GM21737 (cell line): ENCODE measurements around the gene FCHO1.

Source experiments
- ATAC-seq: cut with Tn5 transposase; IDR thresholded peaks from one replicate; pipeline ENCODE4 v1.9.1; 2021; ENCODE audit warnings: mild to moderate bottlenecking, moderate library complexity; ENCODE audit not compliant: unreplicated experiment

The FCHO1 gene, protein sequence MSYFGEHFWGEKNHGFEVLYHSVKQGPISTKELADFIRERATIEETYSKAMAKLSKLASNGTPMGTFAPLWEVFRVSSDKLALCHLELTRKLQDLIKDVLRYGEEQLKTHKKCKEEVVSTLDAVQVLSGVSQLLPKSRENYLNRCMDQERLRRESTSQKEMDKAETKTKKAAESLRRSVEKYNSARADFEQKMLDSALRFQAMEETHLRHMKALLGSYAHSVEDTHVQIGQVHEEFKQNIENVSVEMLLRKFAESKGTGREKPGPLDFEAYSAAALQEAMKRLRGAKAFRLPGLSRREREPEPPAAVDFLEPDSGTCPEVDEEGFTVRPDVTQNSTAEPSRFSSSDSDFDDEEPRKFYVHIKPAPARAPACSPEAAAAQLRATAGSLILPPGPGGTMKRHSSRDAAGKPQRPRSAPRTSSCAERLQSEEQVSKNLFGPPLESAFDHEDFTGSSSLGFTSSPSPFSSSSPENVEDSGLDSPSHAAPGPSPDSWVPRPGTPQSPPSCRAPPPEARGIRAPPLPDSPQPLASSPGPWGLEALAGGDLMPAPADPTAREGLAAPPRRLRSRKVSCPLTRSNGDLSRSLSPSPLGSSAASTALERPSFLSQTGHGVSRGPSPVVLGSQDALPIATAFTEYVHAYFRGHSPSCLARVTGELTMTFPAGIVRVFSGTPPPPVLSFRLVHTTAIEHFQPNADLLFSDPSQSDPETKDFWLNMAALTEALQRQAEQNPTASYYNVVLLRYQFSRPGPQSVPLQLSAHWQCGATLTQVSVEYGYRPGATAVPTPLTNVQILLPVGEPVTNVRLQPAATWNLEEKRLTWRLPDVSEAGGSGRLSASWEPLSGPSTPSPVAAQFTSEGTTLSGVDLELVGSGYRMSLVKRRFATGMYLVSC

DNA sequence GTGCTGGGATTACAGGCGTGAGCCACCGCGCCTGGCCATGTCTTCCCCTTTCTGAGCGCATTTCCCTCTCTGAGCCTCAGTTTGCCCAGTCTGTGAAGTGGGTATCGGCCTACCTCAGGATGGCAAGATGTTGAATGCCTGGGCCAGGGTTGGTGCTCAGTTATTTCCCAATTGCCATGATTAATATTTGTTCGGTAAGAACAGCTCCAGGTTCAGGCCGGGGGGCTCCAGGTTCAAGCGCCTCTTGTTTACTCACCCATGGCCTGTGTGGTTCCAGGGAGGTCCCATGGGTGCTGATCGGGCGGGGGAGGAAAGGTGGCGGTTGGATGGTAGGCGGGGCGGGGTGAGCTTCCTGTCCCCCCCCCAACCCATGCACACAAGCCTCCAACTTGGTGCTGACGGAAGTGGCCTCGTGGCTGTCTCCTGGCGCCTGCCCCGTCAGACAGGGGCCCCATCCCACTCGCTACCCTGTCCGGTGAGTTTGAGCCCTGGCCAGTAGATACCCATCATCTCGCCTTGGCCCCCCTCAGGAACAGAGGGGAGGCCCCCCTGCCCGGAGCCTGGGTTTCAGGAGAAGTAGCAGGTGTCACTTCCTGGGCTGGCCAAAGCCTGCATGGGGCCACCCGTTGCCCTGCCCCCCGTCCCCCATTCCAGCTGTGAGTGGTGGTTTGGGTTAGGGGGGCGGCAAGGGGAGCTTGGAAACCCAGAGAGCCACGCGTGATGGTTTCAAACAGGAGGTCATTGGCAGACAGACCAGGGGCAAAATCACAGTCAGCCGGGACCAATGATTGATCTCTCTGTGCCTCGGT lies at the start of gene FCHO1:
FCHO1 (plus strand) TSS at position 375 of the 809 bp plus-strand sequence. CDS start 3,688 bp downstream, outside the sequence.
- peak; percentile 30 for ATAC-seq

DNA sequence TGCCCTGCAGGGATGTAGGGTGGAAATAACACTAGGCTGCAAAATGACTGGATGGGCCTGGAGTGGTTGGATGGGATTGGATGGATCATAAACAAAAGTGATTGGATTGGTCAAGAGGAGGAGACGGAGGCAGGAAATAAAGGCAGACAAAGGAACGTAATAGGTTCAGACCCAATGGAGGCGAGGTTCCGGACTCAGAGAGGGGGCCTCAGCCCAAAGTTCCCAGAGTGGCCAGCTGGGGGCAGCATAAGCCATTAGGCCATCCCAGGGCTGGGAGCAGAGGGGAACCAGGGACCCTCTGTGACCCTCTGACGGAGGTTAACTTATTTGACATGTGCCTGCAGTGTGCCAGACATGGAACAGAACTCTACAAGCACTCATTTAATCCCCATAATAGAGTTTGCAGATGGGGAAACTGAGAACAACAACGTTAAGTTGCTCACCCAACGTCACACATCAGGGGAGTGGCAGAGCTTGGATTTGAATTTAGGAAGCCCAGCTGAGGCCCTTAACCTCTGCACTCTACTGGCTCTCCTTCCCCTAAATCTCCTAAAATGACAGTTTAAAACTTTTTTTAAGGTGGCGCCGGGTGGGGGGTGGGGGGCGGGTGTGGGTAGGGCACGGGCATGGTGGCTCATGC lies 47.3 kb upstream of the FCHO1 start:
- ATAC-seq, result no peak

DNA sequence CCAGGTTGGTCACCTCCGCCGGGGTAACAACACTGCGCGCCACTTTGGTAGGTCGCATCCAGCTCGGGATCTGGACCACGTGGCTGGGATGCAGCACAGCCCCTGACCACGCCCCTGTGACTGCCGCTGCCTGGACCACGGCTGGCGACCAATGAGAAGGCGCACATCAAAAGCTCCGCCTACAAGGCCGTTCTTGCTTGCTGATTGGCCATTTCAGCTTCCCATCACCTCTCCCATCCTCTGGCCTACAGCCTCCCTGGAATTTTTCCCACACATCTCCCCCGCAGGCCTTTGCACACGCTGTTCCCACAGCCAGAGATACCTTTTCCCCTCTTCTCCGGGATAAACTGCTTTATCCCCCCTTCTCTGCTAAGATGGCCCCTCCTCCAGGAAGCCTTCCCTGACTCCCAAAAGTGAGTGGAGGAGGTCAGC lies 44.5 kb upstream of the FCHO1 start:
- no peak for ATAC-seq

DNA sequence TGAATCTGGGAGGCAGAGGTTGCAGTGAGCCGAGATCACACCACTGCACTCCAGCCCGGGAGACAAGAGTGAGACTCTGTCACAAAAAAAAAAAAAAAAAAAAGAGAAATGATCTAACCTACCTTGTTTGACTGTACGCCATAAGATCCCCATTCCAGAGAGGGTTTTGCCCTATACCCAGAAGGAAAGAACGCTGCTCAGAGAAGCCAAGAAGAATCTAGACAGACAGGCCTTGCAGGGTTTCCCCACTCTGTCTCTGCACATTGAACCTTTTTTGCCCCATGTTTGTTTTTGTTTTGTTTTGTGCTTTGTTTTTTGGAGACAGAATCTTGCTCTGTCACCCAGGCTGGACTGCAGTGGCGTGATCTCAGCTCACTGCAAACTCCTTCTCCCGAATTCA lies 39.4 kb upstream of the FCHO1 start:
- no peak for ATAC-seq

DNA sequence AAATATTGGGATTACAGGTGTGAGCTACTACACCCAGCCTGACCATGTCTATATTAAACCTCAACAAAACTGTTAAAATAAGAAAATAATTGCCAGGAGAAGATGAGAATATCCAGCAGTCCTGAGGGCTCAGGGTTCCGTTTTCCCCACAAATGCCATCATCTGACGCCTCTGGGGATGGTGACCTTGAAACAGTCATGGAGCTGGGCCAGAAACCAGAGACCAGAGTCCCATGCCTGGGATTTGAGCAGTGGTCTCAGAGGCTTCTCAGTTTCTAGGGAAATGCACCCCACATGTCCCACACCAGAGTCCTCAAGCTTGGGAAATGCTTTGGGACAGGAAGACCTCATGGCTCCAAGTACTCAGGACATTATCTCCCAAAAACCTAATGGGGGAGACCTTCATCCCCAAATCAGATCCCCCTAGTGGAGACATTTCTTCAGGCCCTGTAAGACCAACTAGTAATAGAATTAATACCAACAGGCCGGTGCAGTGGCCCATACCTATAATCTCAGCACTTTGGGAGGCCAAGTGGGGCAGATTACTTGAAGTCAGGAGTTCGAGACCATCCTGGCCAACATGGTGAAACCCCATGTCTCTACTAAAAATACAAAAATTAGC lies 34.9 kb upstream of the FCHO1 start:
- no peak for ATAC-seq

DNA sequence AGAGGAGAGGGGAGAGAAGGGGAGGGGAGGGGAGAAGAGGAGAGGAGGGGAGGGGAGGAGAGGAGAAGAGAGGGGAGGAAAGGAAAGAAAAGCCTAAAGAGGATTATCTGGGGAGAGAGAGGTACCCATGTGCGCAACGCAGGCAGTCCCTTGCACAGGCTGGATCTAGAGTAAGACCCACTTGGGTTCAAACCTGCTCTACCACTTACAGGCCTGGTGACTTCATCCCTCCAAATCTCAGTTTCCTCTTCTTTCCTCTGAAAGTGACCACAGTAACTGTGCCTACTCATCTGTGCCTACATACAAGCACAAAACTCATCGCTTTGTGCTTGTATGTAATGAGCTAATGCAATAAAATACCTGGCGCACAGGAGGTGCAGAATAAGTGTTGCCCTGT lies 32.7 kb upstream of the FCHO1 start:
- no peak for ATAC-seq

DNA sequence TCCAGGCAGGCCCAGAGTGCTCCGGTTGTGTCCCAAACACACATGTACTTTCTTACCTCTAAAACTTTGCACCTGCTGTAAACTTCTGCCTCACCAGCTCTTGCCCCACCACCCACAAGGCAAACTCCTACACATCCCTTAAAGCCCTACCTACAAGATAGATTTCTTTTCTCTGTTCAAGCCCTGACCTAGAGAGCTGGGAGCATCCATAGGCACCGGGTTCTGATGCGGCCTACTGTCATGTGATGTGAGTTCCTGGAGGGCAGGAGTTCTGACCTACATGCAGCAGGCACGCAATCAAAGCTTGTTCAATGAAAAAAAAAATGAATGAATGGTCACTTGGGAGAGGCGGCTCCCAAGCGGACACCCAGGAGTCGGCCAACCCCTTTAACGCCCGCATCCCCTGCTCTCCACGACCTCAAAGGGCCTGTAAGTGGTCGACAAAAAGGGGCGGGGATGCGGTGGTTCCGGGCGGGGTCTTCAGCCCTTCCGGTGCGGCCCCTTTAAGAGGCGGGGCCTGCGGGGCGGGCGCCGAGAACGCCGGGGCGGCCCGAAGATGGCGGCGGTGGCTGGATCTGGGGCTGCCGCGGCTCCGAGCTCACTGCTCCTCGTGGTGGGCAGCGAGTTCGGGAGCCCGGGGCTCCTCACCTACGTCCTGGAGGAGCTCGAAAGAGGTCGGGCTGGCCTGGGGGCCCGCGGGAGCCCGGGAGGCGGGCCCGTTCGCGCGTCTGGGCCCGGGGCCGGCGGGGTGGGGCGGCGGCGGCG lies 32.1 kb upstream of the FCHO1 start, which contains the start of gene MAP1S:
MAP1S (plus strand) TSS at position 534 of the 765 bp plus-strand sequence; CDS start at position 557, 23 bp downstream.
- peak; percentile 70 for ATAC-seq

DNA sequence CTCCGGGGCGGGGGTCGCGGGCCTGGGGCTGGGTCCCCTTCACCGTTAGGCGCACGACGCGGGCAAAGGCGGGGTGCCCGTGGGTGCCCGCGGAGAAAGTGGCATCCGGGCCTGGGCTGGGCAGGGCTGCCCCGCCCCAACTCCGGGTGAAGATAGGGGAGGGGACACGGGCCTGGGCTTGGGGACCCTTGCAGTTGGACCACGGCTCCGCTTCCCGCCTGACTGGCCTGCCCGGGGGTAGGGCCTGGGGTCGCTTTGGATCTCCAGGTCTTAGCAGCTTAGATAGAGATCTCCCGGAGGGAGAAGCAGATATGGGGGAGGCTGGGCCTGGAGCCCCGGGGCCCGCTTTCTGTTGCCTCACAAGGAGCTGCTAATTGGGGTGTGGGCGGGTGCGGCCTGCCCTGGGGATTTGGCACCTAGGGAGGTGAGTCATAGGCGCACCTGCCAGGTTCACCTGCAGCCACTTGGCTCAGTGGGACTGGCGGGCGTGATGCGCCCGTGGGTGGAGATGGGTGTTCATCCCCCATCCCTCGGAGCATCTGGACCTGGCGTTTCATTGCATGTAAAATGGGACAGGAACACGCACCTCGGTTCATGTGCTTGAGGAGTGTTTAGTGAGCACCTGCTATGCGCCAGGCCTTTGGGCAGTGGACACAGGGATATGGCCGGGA lies 31.4 kb upstream of the FCHO1 start:
- peak; percentile 35 for ATAC-seq

DNA sequence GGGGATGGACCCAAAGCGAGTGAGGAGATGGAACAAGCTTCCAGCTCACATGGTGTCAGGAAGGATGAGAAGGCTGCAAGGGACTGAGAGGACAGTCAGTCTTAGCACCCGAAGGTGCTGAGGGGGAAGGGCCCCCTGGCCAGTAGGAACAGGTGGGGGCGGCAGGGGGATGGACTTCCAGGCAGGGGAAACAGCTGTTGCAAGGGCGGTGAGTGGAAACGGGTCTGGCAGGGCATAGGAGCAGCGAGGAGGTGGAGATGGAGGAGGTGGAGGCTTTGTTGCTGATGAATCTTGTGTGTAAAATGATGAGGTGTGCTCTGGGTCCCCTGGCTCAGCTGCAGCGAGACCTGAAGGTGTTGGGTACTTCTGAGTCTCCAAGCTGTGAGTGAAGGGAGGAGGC lies 30.8 kb upstream of the FCHO1 start:
- no peak for ATAC-seq

DNA sequence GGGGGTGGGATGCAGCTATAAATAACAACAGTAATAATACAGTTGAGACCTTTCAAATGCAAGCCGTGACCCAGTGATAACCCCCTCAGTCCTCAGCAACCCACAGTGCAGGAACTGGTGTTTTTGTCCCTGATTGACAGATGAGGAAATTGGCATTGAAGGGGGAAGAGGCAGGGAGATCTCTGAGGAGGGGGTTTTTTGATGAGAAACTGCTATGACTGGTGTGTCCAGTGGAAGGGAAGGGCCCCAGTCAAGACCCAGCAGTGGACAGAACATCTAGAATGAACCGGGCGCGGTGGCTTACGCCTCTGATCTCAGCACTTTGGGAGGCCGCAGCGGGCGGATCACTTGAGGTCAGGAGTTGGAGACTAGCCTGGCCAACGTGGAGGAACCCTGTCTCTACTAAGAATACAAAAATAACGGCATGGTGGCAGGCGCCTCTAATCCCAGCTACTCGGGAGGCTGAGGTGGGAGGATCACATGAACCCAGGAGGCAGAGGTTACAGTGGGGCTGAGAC lies 30.1 kb upstream of the FCHO1 start:
- ATAC-seq, result no peak

DNA sequence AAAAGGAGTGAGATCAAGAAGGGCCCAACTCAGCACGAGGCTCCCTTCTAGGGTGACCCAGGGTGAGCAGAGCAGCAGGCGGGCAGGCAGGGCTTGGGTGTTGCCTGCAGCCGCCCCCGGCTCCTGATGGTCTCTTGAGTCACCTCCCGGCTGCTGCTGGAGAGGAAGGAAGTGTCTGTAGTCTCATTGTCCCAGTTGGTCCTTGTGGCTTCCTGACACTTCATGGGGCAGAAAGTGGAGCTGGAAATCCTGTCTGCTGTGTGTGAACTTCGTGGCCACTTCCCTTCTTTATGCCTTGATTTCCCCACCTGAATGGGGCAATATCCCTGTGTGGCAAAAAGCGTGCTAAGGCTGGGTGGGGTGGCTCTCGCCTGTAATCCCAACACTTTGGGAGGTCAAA lies 29.5 kb upstream of the FCHO1 start:
- no peak for ATAC-seq

DNA sequence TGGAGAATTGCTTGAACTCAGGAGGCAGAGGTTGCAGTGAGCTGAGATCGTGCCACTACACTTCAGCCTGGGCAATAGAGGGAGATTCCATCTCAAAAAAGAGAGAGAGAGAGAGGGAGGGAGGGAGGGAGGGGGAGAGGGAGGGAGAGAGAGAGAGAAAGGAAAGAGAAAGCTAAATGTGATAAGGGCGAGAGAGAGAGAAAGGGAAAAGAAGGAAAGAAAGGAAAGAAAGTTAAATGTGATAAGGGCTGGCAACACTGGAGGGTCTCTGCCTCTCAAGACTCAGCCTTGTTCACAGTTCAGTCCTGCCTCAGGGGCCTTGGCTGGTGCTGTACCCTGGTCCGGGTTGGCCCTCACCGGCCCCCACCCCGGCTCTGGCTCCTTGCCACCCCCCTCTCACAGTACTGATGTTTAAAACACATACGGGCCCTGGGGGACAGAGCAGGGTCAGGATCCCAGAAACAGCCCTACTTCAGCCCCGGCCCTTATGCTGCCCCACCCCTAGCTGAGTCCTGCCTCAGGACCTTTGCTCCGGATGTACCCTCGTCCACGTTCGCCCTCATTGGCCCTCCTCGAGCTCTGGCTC lies 28.5 kb upstream of the FCHO1 start:
- no peak for ATAC-seq

DNA sequence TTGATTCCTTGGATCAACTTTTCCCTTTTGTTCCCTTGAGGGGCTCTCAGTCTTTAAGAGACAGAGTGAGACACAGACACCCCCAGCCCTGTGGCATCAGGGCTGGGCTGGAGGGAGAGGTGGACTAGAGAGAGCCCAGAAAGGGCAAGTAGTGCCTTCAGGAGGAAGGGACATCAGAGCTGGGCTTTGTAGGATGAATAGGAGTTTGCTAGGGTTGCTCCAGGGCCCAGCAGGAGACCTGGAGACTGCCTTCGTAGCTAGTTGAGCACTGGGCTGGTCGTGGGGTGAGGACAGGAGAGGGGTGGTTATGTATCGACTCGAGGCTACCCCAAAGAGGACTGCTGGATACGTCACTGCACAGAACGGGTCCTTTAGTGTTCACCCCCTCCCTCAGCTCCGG lies 26.6 kb upstream of the FCHO1 start:
- ATAC-seq, result no peak

DNA sequence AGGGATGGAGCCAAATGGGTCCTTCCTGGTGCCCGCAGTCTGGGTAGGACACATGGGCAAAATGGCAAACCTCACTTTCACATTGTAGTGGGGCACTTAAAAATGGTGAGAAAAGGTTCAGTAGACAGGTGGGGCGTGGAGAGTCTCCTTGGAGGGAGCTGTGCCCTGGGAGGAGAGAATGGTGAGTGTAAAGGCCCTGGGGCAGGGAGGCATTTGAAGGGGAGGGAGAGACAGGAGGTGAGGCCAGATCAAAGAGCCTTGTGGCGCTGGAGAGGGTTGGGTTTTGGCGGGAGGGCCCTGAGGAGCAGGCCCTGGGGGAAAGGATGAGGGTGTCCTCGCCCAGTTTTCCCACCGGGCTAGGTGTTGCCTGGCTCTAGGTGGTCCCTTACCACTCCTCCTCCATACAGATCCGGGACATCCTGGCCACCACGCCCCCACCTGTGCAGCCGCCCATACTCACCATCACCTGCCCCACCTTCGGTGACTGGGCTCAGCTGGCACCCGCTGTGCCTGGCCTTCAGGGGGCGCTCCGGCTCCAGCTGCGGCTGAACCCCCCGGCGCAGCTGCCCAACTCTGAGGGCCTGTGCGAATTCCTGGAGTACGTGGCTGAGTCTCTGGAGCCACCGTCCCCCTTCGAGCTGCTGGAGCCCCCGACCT lies 25.7 kb upstream of the FCHO1 start:
- ATAC-seq, result no peak

DNA sequence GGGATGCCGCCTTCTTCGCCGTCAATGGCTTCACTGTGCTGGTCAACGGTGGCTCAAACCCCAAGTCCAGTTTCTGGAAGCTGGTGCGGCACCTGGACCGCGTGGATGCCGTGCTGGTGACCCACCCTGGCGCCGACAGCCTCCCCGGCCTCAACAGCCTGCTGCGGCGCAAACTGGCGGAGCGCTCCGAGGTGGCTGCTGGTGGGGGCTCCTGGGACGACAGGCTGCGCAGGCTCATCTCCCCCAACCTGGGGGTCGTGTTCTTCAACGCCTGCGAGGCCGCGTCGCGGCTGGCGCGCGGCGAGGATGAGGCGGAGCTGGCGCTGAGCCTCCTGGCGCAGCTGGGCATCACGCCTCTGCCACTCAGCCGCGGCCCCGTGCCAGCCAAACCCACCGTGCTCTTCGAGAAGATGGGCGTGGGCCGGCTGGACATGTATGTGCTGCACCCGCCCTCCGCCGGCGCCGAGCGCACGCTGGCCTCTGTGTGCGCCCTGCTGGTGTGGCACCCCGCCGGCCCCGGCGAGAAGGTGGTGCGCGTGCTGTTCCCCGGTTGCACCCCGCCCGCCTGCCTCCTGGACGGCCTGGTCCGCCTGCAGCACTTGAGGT lies 25.0 kb upstream of the FCHO1 start:
- ATAC-seq, result no peak

DNA sequence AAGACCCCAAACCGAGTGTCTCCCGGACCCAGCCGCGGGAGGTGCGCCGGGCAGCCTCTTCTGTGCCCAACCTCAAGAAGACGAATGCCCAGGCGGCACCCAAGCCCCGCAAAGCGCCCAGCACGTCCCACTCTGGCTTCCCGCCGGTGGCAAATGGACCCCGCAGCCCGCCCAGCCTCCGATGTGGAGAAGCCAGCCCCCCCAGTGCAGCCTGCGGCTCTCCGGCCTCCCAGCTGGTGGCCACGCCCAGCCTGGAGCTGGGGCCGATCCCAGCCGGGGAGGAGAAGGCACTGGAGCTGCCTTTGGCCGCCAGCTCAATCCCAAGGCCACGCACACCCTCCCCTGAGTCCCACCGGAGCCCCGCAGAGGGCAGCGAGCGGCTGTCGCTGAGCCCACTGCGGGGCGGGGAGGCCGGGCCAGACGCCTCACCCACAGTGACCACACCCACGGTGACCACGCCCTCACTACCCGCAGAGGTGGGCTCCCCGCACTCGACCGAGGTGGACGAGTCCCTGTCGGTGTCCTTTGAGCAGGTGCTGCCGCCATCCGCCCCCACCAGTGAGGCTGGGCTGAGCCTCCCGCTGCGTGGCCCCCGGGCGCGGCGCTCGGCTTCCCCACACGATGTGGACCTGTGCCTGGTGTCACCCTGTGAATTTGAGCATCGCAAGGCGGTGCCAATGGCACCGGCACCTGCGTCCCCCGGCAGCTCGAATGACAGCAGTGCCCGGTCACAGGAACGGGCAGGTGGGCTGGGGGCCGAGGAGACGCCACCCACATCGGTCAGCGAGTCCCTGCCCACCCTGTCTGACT lies 24.1 kb upstream of the FCHO1 start:
- no peak for ATAC-seq
